Brain microvascular endothelial cell (primary cell): ENCODE measurements around the gene PRKN.

Source experiments
- DNase-seq: peaks from one replicate; pipeline ENCODE4 v3.0.0-alpha.2; 2020
- H3K27ac ChIP-seq: fragments of 250-450 bp; sonication (Bioruptor Pico); 2 replicates; pipeline ENCODE4 v1.5.1; 2020; ENCODE audit warnings: mild to moderate bottlenecking, moderate library complexity
- H3K27me3 ChIP-seq: fragments of 250-450 bp; sonication (Bioruptor Pico); replicated peaks from 2 replicates; pipeline ENCODE4 v1.5.1; 2020; ENCODE audit warnings: mild to moderate bottlenecking
- H3K36me3 ChIP-seq: fragments of 250-450 bp; sonication (Bioruptor Pico); replicated peaks from 2 replicates; pipeline ENCODE4 v1.5.1; 2020; ENCODE audit warnings: mild to moderate bottlenecking
- H3K4me3 ChIP-seq: 2 replicates; pipeline ENCODE4 v1.5.1; 2011; ENCODE audit warnings: low read depth, mild to moderate bottlenecking, control low read depth, low read length, moderate library complexity
- CTCF ChIP-seq: IDR thresholded peaks from 2 replicates; pipeline ENCODE4 v1.5.1; 2011; ENCODE audit warnings: low read depth, mild to moderate bottlenecking, moderate library complexity, low read length, control low read depth, inconsistent platforms; ENCODE audit errors: missing control alignments
- in situ Hi-C: cut with HindIII; loops from 2 replicates; pipeline ENCODE4 v1.10.0; 2017; ENCODE audit warnings: low sequenced_read_pairs, low pct_ligation_motif_present

The PRKN gene

GRCh38 chr6:162730502-162730901 is 2.9 kb upstream of the PRKN start:
- Histone ChIP-seq H3K27ac (no peak overlapping the region), H3K4me3 (no peak overlapping the region), H3K36me3 (no peaks in the 10 kb centered on the region), H3K27me3 (no peaks in the 10 kb centered on the region)
- in situ Hi-C loops: no loop called here
- TF ChIP-seq CTCF: no peak
- no peak for DNase-seq

DNA sequence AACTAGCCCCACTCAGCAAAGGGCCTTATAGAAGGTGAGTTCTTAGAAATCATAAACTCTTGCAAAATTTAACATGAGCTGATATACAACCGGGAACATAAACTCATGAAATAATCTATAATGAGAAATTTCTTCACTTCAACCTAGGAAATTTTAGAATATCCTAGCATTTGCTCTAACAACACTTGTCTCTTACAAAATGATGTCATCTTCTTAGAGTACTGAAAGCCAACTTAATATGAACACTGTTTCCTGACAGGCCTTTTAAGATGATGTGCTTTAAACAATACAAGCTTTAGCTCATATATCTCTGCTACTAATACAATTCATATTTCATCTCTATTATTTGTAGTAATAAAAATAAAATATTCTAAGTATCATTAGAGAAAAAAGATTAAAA is 1.1 kb upstream of the PRKN start:
- no peak for TF ChIP-seq CTCF
- Histone ChIP-seq H3K4me3 (no peak overlapping the region), H3K36me3 (no peaks in the 10 kb centered on the region), H3K27me3 (no peaks in the 10 kb centered on the region), H3K27ac (no peak overlapping the region)
- in situ Hi-C loops: no loop called here
- DNase-seq: no peak

GRCh38 chr6:162728197-162728596 is 631 bp upstream of the PRKN start:
- Histone ChIP-seq H3K4me3 (peak overlapping the region; percentile 58), H3K36me3 (no peaks in the 10 kb centered on the region), H3K27ac (peak overlapping the region; percentile 49), H3K27me3 (no peaks in the 10 kb centered on the region)
- in situ Hi-C loops: no loop called here
- no peak for DNase-seq
- TF ChIP-seq CTCF: no peak

DNA sequence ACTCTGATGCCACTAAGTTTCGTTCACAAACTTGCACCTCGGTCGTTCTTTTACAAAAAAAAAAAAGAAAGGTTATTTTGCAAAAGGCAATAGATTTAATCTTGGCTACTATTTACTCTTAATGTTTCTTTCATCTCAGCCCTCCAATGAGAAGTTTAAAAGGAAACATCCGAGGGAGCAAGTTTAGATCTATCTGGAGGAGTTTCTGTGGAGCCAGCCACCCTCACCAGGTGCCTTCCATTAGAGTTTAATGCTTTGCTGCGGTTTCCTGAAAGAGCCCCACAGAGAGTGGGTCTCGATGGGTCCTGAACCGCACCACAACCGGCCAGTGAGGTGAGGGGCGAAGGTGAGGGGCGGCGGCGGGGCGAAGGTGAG is 632 bp downstream of the PRKN start:
- TF ChIP-seq CTCF: no peak
- peak overlapping the region; percentile 81 for H3K4me3 ChIP-seq
- H3K27ac ChIP-seq: no peak overlapping the region
- no peaks in the 10 kb centered on the region for H3K27me3 ChIP-seq
- no peak for DNase-seq
- in situ Hi-C loops: no loop called here
- no peaks in the 10 kb centered on the region for H3K36me3 ChIP-seq

- in situ Hi-C loops: no loop called here
These were observed 4.9 kb downstream of the PRKN start for GRCh38 chr6:162722633-162723032.

More at GRCh38 chr6:162722633-162723032, 4.9 kb downstream of the PRKN start:
- no peaks in the 10 kb centered on the region for H3K27me3 ChIP-seq
- no peaks in the 10 kb centered on the region for H3K36me3 ChIP-seq
- TF ChIP-seq CTCF: no peak
- H3K27ac ChIP-seq: no peak overlapping the region
- DNase-seq: no peak
- no peak overlapping the region for H3K4me3 ChIP-seq
